Kidney epithelial cell (primary cell): ENCODE data around the gene ZNF888. TPM values are rescaled to one million over a fixed set of nuclear protein-coding genes. Genes with fewer than 3 reads are reported as not detected.
"Not testable (repeated sequence)": the region's sequence is repeated elsewhere in the genome, so short reads cannot be mapped to it uniquely, and the experiment has no call there.

Source experiments
- DNase-seq: peaks from one replicate; pipeline ENCODE4 v3.0.0-alpha.2; 2010; ENCODE audit warnings: low read depth
- H3K27me3 ChIP-seq: 2 replicates; pipeline ENCODE4 v1.6.0; 2011; ENCODE audit warnings: low read length; ENCODE audit not compliant: control insufficient read depth, insufficient read depth
- H3K36me3 ChIP-seq: 2 replicates; pipeline ENCODE4 v1.5.1; 2011; ENCODE audit warnings: low read length; ENCODE audit not compliant: control insufficient read depth, insufficient read depth
- H3K4me3 ChIP-seq: 2 replicates; pipeline ENCODE4 v1.5.1; 2011; ENCODE audit warnings: low read depth, mild to moderate bottlenecking, control low read depth, low read length
- total RNA-seq: library from RNA; depleted of rRNA; stranded (reverse); fragments of >200 nt; gene quantifications from 2 replicates; pipeline ENCODE4 v1.2.3, GENCODE V29; 2015
- TF ChIP-seq, protein P1 (sequence below): IDR thresholded peaks from 2 replicates; pipeline ENCODE4 v1.5.1; 2011; ENCODE audit warnings: mild to moderate bottlenecking, moderate library complexity, low read length, control low read depth, inconsistent platforms; ENCODE audit not compliant: insufficient read depth, poor library complexity, severe bottlenecking

ZNF888 gene
- total RNA-seq, 1 donor from 2014 or later, result 4.3 TPM

DNA sequence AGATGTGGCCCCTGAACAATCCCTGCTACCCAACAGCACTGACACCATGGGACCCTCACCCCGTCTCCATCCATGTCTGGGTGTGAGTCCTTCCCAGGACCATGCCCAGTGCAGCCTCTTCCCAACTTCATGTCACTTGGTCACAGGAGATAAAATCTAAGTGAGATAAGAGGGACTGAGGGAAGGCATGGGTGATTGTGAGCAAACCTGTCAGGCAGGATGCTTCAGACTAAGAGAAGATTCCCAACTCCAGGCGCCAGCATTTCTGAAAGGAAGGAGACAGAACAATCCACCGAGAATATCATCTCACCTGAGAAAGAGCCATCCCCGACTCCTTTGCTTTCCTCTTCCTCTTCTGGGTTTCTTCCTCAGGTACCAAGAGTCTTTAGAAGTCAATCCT, 33.3 kb downstream of the ZNF888 start:
- H3K36me3 ChIP-seq, result no peaks in the 10 kb centered on the region
- no peaks in the 10 kb centered on the region for H3K27me3 ChIP-seq
- DNase-seq, result no peak
- TF ChIP-seq, protein P1, sequence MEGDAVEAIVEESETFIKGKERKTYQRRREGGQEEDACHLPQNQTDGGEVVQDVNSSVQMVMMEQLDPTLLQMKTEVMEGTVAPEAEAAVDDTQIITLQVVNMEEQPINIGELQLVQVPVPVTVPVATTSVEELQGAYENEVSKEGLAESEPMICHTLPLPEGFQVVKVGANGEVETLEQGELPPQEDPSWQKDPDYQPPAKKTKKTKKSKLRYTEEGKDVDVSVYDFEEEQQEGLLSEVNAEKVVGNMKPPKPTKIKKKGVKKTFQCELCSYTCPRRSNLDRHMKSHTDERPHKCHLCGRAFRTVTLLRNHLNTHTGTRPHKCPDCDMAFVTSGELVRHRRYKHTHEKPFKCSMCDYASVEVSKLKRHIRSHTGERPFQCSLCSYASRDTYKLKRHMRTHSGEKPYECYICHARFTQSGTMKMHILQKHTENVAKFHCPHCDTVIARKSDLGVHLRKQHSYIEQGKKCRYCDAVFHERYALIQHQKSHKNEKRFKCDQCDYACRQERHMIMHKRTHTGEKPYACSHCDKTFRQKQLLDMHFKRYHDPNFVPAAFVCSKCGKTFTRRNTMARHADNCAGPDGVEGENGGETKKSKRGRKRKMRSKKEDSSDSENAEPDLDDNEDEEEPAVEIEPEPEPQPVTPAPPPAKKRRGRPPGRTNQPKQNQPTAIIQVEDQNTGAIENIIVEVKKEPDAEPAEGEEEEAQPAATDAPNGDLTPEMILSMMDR, result no peak
- H3K4me3 ChIP-seq, result no peak overlapping the region

DNA sequence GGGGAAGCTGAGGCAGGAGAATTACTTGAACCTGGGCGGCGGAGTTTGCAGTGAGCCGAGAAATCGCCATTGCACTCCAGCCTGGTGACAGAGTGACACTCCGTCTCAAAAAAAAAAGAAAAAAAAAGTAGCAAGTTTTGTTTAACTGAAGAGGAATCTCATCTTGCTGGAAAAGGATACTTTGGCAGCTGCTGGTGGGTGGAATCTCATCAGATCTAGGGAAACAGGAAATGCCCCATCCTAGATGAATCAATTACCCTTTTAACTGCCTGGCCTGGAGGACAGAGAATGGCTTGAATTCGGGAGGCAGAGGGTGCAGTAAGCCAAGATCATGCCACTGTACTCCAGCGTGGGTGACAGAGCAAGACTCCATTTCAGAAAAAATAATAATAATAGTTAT, 34.2 kb downstream of the ZNF888 start:
- Histone ChIP-seq H3K36me3 (no peaks in the 10 kb centered on the region), H3K4me3 (no peak overlapping the region), H3K27me3 (no peaks in the 10 kb centered on the region)
- no peak for DNase-seq
- TF ChIP-seq, protein P1, result no peak

DNA sequence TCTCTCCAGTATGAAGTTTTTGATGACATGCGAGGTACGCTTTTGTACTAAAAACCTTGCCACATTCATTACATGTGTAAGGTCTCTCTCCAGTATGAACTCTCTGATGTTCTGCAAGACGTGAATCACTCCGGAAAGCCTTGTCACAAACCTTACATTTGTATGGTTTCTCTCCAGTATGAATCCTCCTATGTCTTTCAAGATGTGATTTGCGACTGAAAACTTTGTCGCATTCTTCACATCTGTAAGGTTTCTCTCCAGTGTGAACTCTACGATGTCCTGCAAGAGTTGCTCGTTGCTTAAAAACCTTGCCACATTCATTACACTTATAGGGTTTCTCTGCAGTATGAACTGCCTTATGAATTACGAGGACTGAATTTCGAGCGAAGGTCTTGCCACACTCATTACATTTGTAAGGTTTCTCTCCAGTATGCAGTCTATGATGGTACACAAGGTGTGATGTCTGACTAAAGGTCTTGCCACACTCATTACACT, 42.3 kb downstream of the ZNF888 start:
- no peak for DNase-seq
- Histone ChIP-seq H3K36me3 (no peaks in the 10 kb centered on the region), H3K4me3 (no peak overlapping the region), H3K27me3 (no peaks in the 10 kb centered on the region)
- TF ChIP-seq, protein P1, result no peak

DNA sequence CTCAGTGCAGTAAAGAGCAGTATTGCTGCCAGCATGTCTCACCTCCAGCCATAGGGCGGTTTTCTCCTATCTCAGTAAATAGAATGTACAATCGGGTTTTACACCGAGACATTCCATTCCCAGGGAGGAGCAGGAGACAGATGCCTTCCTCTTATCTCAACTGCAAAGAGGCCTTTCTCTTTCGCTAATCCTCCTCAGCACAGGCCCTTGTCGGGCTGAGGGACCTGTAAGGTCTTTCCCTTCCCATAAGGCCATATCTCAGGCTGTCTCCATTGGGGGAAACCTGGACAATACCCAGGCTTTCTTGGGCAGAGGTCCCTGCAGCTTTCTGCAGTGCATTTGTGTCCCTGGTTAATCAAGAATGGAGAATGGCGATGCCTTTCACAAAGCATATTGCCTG, 50.2 kb downstream of the ZNF888 start:
- not testable (repeated sequence) for H3K27me3 ChIP-seq, H3K36me3 ChIP-seq, H3K4me3 ChIP-seq, DNase-seq

DNA sequence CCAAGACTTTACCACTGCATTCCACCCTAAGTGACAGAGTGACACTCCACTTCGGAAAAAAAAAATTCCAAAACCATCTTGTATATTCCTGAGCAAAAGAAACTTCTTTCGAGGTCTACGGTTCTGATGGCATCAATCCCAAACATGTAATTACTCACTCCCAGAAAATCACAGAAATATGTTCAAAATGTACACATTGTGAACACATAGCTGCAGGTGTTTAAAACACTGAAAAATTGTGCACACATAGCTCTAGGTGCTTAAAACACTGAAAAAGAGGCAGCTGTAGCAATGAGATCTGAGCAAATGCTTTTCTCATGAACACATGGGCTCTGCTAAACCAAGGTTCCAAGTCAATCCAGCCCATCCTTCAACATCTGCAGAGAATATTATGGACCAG, 51.8 kb downstream of the ZNF888 start:
- Histone ChIP-seq H3K27me3 (no peaks in the 10 kb centered on the region), H3K4me3 (no peak overlapping the region), H3K36me3 (no peaks in the 10 kb centered on the region)
- DNase-seq, result no peak
- TF ChIP-seq, protein P1, result no peak

DNA sequence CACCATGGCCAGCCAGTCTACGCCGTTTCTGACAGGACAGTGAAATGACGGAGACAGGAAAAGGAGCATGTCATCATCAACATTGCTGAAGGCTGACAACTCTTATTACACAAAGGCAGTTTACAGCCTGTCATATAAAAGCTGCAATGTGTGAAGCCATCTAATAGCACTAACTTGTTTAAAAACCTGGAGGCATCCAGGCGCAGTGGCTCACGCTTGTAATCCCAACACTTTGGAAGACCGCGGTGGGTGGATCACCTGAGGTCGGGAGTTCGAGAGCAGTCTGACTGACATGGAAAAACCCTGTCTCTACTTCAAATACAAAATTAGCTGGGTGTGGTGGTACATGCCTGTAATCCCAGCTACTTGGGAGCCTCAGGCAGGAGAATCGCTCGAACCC, 55.2 kb downstream of the ZNF888 start:
- H3K27me3 ChIP-seq, H3K4me3 ChIP-seq, DNase-seq, H3K36me3 ChIP-seq: not testable (repeated sequence)

DNA sequence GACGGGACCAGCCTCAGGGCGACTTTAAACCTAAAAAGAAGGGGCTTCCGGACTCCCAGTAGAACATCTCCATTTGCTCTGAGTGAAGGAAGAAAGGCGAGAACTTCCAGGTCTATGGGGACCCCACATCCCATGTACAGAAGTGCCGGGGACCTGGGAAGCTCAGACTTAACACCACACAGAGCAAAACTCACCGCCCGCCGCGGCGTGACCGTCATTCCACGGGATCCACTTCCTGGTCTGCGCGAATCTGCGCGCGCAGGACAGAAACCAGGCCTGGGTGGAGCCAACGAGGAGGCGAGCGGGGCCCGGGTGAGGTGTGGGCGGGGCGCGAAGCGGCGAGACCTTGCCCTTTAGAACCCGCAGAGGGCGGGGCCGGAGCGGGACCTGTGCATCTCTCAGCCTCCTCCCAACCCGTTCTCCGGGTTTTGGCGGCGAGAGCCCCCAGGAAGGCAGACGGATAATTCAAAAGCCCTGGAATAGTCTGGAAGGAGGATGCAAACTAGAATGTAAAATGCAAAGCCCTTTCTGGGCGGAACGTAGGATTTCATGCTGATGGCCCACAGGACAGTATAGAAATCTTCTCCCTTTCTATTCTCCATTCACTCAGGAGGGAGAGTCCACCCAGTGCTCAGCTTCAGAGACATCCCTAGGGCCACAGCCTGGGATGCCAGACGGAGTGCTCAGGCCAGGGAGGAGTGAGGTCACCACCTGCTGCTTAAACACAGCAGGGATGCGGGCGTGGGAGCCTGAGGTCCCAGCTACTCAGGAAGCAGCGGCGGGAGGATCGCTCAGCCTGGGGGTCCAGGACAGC, 65.6 kb downstream of the ZNF888 start, which contains the start of gene ZNF468:
Gene ZNF468 (minus strand): TSS at position 242 of the 814 bp plus-strand sequence. CDS start 3,347 bp downstream, outside the sequence.
- DNase-seq, result not testable (repeated sequence)

DNA sequence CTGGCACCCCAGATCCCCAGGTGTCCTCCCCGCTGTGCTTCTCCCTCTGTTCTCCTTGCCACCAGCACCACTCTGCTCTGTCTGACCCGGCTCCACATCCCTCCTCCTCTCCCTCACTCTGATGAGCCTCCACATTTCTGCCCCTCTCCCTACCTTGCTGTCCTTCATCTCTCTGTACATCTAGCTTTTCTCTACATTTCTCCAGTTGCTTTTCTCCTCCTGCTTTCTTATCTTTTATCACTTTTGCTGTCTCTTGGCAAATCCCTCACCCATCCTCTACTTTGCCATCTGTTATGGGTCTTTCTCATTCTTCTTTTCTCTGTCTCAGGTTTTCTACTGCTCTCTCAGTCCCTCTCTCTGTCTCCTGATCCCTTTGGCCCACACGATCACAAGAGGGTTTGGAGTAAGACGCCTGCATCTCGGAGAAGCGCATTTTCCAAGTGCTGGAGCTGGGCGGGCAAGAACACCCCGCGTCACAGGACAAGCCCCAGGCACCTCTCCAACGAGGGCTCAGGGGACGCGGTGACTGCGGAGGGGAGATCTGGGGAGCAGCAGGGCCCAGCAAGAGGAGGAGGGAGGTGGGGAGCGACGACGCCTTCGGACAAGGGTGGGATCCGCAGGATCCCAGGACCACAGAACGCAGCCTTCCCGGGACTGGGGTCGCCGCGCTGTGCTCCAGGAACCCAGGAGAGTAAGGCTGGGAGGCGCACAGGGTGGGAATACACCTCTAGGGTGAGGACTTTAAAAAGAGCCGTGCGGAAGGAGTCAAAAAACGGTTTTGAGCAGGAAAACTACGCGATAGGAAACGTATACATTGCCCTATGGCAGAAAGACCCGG, 66.5 kb downstream of the ZNF888 start:
- DNase-seq, H3K27me3 ChIP-seq, H3K36me3 ChIP-seq: not testable (repeated sequence)
- peak overlapping the region; percentile 55 for H3K4me3 ChIP-seq

More for the DNA sequence above, 65.6 kb downstream of the ZNF888 start, which contains the start of gene ZNF468:
- not testable (repeated sequence) for H3K36me3 ChIP-seq, H3K27me3 ChIP-seq
- H3K4me3 ChIP-seq, result peak within 1 kb of the TSS; percentile 55
